ENCODE results near the gene PNN.
A peak's percentile ranks its signal among the peaks of the same experiment; 100 is the strongest.
"Not testable (repeated sequence)": the region's sequence is repeated elsewhere in the genome, so short reads cannot be mapped to it uniquely, and the experiment has no call there.

PNN gene

GRCh38 chr14:39174560-39175444 is at the start of gene PNN:
PNN (plus strand) TSS chr14:39175254; CDS start chr14:39175280, 26 bp downstream.
- peak; percentile 83 to 94 for DNase-seq (ENCODE audit: low read depth in 1 of 2, low spot score in 1 of 2)

GRCh38 chr14:39137835-39138234 is 37.2 kb upstream of the PNN start:
- not testable (repeated sequence) for DNase-seq (ENCODE audit: low read depth in 1 of 2, low spot score in 1 of 2)

- DNase-seq (ENCODE audit: low read depth in 1 of 2, low spot score in 1 of 2), result no peak
These were observed 36.6 kb upstream of the PNN start for GRCh38 chr14:39138440-39138839.

- no peak for DNase-seq (ENCODE audit: low read depth in 1 of 2, low spot score in 1 of 2)
These were observed 34.9 kb upstream of the PNN start for GRCh38 chr14:39140170-39140569.

- DNase-seq (ENCODE audit: low read depth in 1 of 2, low spot score in 1 of 2), result not testable (repeated sequence)
These were observed 33.4 kb upstream of the PNN start for GRCh38 chr14:39141623-39142022.

- not testable (repeated sequence) for DNase-seq (ENCODE audit: low read depth in 1 of 2, low spot score in 1 of 2)
These were observed 31.8 kb upstream of the PNN start for GRCh38 chr14:39143226-39143625.

- no peak for DNase-seq (ENCODE audit: low read depth in 1 of 2, low spot score in 1 of 2)
These were observed 29.6 kb upstream of the PNN start for GRCh38 chr14:39145266-39145966.

- no peak for DNase-seq (ENCODE audit: low read depth in 1 of 2, low spot score in 1 of 2)
These were observed 20.4 kb upstream of the PNN start for GRCh38 chr14:39154594-39155189.

GRCh38 chr14:39157491-39157890 is 17.6 kb upstream of the PNN start:
- no peak for DNase-seq (ENCODE audit: low read depth in 1 of 2, low spot score in 1 of 2)

- no peak for DNase-seq (ENCODE audit: low read depth in 1 of 2, low spot score in 1 of 2)
These were observed 16.7 kb upstream of the PNN start for GRCh38 chr14:39158222-39158858.

GRCh38 chr14:39160494-39160893 is 14.6 kb upstream of the PNN start:
- no peak for DNase-seq (ENCODE audit: low read depth in 1 of 2, low spot score in 1 of 2)

- DNase-seq (ENCODE audit: low read depth in 1 of 2, low spot score in 1 of 2), result not testable (repeated sequence)
These were observed 7.2 kb upstream of the PNN start for GRCh38 chr14:39167797-39168320.

GRCh38 chr14:39168591-39168990 is 6.5 kb upstream of the PNN start:
- no peak for DNase-seq (ENCODE audit: low read depth in 1 of 2, low spot score in 1 of 2)

GRCh38 chr14:39169541-39169900 is 5.5 kb upstream of the PNN start:
- no peak for DNase-seq (ENCODE audit: low read depth in 1 of 2, low spot score in 1 of 2)

GRCh38 chr14:39173198-39173597 is 1.9 kb upstream of the PNN start:
- no peak for DNase-seq (ENCODE audit: low read depth in 1 of 2, low spot score in 1 of 2)

- no peak for DNase-seq (ENCODE audit: low read depth in 1 of 2, low spot score in 1 of 2)
These were observed 600 bp downstream of the PNN start for GRCh38 chr14:39175445-39176262.

GRCh38 chr14:39176263-39177167 is 1.5 kb downstream of the PNN start:
- no peak for DNase-seq (ENCODE audit: low read depth in 1 of 2, low spot score in 1 of 2)

GRCh38 chr14:39177168-39177545 is 2.1 kb downstream of the PNN start:
- DNase-seq (ENCODE audit: low read depth in 1 of 2, low spot score in 1 of 2), result no peak

- DNase-seq (ENCODE audit: low read depth in 1 of 2, low spot score in 1 of 2), result no peak
These were observed 4.0 kb downstream of the PNN start for GRCh38 chr14:39179042-39179441.

Data from stimulated activated CD4-positive, alpha-beta T cell treated with anti-CD3 and anti-CD28 coated beads, Interleukin-15, amount 100 ng/mL, for 1 hour (primary cell).